ENCODE measurements around the gene RAB11FIP2.

DNA sequence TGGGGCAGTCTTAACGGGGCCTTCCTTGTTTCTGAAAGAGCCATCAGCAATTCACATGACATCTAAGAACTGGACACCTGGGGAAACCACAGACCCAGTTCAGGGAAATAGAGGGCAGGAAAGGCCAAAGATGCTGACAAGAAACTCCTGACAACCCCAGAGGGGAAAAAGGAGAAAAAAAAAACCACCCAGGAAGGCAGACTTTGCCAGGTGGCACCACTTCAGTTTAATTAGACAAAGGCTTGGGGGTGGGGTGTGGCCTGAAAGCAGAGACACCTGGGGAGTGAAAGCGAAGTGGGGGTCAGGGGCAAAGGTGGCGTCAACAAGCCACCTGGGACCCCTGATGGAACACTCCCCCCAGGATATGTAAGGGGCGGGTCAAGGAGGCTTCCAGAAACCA is 53.6 kb downstream of the RAB11FIP2 start:
- TF ChIP-seq, protein P1, sequence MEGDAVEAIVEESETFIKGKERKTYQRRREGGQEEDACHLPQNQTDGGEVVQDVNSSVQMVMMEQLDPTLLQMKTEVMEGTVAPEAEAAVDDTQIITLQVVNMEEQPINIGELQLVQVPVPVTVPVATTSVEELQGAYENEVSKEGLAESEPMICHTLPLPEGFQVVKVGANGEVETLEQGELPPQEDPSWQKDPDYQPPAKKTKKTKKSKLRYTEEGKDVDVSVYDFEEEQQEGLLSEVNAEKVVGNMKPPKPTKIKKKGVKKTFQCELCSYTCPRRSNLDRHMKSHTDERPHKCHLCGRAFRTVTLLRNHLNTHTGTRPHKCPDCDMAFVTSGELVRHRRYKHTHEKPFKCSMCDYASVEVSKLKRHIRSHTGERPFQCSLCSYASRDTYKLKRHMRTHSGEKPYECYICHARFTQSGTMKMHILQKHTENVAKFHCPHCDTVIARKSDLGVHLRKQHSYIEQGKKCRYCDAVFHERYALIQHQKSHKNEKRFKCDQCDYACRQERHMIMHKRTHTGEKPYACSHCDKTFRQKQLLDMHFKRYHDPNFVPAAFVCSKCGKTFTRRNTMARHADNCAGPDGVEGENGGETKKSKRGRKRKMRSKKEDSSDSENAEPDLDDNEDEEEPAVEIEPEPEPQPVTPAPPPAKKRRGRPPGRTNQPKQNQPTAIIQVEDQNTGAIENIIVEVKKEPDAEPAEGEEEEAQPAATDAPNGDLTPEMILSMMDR (conservative IDR thresholded peaks at IDR 0.05; ENCODE audit: low read depth, low read length): no peak
- no peak for TF ChIP-seq EZH2 (IDR thresholded peaks at IDR 0.05; ENCODE audit: borderline replicate concordance, low read depth, low read length, poor library complexity, severe bottlenecking)

Measured in A673 (cell line).